Measurements from ENCODE around the gene BICDL2. TPM values are rescaled to one million over a fixed set of nuclear protein-coding genes. Genes with fewer than 3 reads are reported as not detected.

The BICDL2 gene
- polyA plus RNA-seq, 1 of the 3 experiments (the other 2 are of a cell fraction): not detected

DNA sequence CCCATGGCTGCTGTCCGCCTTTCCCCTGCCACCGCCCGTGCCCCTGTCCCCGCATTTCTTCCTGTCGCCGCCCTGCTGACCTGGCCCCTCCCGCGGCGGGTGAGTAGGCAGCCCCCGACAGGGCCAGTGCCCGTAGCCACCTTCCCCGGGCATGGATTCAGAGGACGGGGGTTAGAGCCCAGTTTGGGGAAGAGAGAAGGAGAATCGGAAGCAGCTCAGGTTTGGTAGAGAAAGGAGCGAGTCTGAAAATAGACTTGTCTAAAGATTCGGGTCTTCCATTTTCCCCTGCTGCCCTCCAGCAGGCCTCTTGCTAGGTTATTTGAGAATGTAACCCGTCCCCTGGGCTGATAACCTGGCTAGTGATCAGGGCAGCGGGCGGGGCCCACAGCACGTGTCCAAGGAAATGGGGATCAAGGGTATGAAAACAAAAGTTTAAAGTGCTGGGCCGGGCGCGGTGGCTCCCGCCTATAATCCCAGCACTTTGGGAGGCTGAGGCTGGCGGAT lies 31.9 kb downstream of the BICDL2 start:
- ChIA-PET CTCF (interaction anchor here (4.4 to 8.2 kb wide), 2 partner anchors 16 to 25 kb away, joined by 62 to 72 read pairs; partner anchors contain the start of genes CLDN6, HCFC1R1, THOC6 and TNFRSF12A), POLR2A (interaction anchor here (1.9 kb wide), 1 partner anchor 15 kb away, joined by 8 read pairs; the partner anchor contains the start of gene TNFRSF12A)
- H3K9me2 ChIP-seq: no peaks in the 10 kb centered on the region
- H3K27ac ChIP-seq (ENCODE audit: low read depth in 2 of 2, low read length in 1 of 2): peak overlapping the region in 1 of 2 experiments; percentile 51; a peak in 1 of 4 replicates
- no peak overlapping the region for H2AFZ ChIP-seq (ENCODE audit: low read depth)
- DNase-seq: peak; percentile 58
- no peaks in the 10 kb centered on the region for H3K36me3 ChIP-seq (replicated peaks in 1 of 2; ENCODE audit: control insufficient read depth in 1 of 2, insufficient read depth in 2 of 2, low read length in 1 of 2)
- no peaks in the 10 kb centered on the region for H3K27me3 ChIP-seq (ENCODE audit: insufficient read depth)
- peaks cover 6% of the 10 kb centered on the region for H3F3A ChIP-seq (replicated peaks; ENCODE audit: insufficient read depth)
- no peaks in the 10 kb centered on the region for H3K9me3 ChIP-seq
- peak overlapping the region in 1 of 2 experiments; percentile 47; a peak in 2 of 4 replicates for H3K4me3 ChIP-seq (ENCODE audit: low read depth in 2 of 2, low read length in 1 of 2)
- H3K9ac ChIP-seq: no peak overlapping the region
- no peak overlapping the region; the same call in 1 of the 2 replicates for H3K4me2 ChIP-seq
- WGBS (ENCODE audit: low lambda C conversion rate): 48% methylated on average over 19 of the region's 25 CpGs
- TF ChIP-seq, protein P1, sequence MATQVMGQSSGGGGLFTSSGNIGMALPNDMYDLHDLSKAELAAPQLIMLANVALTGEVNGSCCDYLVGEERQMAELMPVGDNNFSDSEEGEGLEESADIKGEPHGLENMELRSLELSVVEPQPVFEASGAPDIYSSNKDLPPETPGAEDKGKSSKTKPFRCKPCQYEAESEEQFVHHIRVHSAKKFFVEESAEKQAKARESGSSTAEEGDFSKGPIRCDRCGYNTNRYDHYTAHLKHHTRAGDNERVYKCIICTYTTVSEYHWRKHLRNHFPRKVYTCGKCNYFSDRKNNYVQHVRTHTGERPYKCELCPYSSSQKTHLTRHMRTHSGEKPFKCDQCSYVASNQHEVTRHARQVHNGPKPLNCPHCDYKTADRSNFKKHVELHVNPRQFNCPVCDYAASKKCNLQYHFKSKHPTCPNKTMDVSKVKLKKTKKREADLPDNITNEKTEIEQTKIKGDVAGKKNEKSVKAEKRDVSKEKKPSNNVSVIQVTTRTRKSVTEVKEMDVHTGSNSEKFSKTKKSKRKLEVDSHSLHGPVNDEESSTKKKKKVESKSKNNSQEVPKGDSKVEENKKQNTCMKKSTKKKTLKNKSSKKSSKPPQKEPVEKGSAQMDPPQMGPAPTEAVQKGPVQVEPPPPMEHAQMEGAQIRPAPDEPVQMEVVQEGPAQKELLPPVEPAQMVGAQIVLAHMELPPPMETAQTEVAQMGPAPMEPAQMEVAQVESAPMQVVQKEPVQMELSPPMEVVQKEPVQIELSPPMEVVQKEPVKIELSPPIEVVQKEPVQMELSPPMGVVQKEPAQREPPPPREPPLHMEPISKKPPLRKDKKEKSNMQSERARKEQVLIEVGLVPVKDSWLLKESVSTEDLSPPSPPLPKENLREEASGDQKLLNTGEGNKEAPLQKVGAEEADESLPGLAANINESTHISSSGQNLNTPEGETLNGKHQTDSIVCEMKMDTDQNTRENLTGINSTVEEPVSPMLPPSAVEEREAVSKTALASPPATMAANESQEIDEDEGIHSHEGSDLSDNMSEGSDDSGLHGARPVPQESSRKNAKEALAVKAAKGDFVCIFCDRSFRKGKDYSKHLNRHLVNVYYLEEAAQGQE (IDR thresholded peaks at IDR 0.05; ENCODE audit: low read depth, low read length): no peak
- TF ChIP-seq USF1 (IDR thresholded peaks at IDR 0.05; ENCODE audit: borderline replicate concordance, low read depth) (no peak), FOXJ3 (CRISPR knock-in tag; IDR thresholded peaks at IDR 0.05) (no peak), USF2 (IDR thresholded peaks at IDR 0.05; ENCODE audit: borderline replicate concordance, low read depth, low read length) (no peak), SMC3 (IDR thresholded peaks at IDR 0.05; ENCODE audit: low read depth, low read length) (no peak), MEF2A (IDR thresholded peaks at IDR 0.05; ENCODE audit: borderline replicate concordance, low read depth) (no peak), FOSL2 (IDR thresholded peaks at IDR 0.05; ENCODE audit: borderline replicate concordance, low read depth) (no peak), GABPA (IDR thresholded peaks at IDR 0.05; ENCODE audit: low read depth) (no peak)
- TF ChIP-seq, protein P2, sequence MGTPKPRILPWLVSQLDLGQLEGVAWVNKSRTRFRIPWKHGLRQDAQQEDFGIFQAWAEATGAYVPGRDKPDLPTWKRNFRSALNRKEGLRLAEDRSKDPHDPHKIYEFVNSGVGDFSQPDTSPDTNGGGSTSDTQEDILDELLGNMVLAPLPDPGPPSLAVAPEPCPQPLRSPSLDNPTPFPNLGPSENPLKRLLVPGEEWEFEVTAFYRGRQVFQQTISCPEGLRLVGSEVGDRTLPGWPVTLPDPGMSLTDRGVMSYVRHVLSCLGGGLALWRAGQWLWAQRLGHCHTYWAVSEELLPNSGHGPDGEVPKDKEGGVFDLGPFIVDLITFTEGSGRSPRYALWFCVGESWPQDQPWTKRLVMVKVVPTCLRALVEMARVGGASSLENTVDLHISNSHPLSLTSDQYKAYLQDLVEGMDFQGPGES (IDR thresholded peaks at IDR 0.05; ENCODE audit: low read depth, low read length): no peak
- H4K20me1 ChIP-seq (ENCODE audit: insufficient read depth): no peaks in the 10 kb centered on the region
- peaks cover 0 to 3% of the 10 kb centered on the region in 2 experiments; a peak in 1 of 4 replicates for H3K4me1 ChIP-seq (ENCODE audit: control insufficient read depth in 1 of 2, insufficient read depth in 2 of 2, low read depth in 1 of 2, low read length in 1 of 2)
- no peaks in the 10 kb centered on the region for H3K79me2 ChIP-seq (ENCODE audit: insufficient read depth)

All from SK-N-SH (cell line).